GM21528 (cell line): ENCODE measurements around the gene IPMK.
"Not testable (repeated sequence)": the region's sequence is repeated elsewhere in the genome, so short reads cannot be mapped to it uniquely, and the experiment has no call there.

Source experiments
- ATAC-seq: cut with Tn5 transposase; IDR thresholded peaks from one replicate; pipeline ENCODE4 v1.9.1; 2021; ENCODE audit warnings: mild to moderate bottlenecking, moderate library complexity; ENCODE audit not compliant: unreplicated experiment, low FRiP score

IPMK gene

DNA sequence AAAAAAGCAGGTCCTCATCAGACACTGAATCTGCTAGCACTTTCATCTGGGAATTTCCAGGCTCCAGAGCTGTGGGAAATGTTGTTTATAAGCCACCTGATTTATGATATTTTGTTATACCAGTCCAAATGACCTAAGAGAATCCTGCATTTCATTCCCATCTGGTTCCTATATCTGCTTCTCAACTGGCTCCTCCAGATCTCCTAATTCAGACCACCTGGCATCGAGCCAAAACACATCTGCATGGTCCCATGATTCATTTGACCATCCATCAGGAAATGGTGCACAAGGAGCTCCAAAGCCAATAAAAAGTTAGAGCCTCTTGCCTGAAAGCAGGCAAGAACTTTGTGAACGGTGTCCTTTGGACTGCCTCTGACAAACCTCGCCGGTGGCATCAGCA, 108.9 kb downstream of the IPMK start:
- no peak for ATAC-seq

DNA sequence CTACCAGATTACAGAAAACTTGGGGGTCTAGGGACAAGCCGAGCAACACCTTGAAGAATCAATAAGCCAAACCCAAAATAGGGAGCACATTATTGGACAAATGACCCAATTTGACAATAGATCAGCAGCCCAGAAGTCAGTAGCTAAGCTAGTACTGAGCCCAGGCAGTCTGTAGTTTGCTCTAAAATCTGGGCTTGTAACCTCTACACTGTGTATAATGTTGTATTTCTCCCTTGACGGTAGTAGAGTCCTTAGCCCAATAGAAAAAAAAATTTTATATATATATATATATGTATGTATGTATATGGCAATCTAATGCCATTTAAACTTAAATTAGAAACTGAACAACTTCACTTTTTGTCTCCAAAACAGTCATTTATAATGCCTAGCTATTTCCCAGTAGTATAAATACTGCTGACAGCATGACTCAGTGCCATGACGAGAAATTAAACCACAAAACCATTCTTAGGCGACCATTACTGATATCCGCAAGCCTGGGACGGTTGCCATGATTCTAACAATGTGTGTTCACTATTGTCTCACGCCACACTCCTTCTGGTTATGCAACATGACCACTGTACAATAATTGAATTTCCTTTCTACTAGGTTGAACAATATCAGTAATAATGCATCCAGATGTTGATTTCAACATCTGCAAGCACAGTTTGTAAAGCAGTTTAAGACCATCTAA, 110.5 kb downstream of the IPMK start:
- no peak for ATAC-seq

DNA sequence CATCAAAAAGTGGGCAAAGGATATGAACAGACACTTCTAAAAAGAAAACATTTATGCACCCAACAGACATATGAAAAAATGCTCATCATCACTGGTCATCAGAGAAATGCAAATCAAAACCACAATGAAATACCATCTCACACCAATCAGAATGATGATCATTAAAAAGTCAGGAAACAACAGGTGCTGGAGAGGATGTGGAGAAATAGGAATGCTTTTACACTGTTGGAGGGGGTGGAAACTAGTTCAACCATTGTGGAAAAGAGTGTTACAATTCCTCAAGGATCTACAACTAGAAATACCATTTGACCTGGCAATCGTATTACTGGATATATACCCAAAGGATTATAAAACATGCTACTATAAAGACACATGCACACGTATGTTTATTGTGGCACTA, 111.8 kb downstream of the IPMK start:
- ATAC-seq, result not testable (repeated sequence)

DNA sequence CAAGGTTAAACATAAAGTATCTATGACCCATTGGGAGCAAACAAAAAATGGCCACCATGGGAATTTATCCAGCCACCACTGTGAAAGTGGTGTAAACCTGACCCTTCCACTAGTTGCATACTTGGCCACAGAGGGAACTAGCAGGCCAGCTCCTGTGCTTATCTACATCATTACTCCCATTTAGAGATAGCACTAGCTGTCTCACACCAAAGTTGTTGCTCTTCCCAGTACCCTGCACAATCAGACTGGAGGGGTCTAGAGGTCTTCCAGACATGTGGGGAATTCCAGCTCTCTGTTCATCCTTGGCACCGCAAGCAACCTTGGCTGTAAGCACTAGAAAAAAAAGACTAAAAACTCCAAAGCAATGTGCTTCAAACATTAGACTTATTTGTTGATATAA, 113.9 kb downstream of the IPMK start:
- no peak for ATAC-seq

DNA sequence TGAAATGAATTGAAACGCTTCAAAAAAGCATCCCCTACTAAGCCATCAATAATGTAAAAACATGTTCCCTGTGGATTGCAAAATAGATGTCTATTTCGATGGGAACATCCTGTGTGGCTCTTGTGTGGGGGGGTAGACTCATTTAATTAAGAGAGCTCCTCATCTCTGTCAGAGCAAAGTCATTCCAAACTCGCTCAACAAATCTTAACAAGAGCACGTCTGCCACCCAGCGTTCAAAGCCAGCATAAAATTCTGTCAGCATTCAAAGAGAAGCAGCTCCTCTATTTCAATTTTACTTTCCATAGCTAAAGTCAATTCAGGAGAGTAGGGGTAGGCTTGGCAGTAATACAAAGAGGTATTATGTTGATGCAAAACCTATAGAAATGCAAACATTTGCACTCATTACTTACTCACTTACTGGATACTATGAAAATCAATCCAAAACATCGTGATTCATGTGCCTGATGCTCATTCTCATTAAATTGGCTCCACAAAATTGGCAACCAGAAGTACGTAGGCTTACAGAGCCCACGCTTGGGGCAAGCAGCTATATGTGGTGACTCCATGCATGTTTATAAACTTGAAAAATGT, 114.9 kb downstream of the IPMK start:
- peak; percentile 72 for ATAC-seq

DNA sequence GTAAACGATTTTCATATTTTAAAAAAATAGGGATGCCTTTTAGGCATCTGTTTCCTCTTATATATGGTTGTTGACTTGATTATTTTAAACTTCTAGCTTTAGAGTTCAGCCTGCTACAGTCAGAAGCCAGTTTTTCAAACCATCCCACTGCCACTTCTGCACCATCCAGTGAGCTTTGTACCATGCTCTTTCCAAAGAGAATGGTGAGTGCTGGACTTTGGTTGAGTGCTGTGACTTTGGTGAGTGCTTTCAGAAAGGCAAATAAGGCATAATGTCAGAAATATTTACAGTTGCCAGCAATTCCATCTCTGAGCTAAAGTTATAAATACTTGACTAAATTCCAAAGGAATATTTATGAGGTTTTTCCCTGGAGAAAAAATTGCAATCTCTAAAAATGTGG, 117.4 kb downstream of the IPMK start:
- no peak for ATAC-seq

DNA sequence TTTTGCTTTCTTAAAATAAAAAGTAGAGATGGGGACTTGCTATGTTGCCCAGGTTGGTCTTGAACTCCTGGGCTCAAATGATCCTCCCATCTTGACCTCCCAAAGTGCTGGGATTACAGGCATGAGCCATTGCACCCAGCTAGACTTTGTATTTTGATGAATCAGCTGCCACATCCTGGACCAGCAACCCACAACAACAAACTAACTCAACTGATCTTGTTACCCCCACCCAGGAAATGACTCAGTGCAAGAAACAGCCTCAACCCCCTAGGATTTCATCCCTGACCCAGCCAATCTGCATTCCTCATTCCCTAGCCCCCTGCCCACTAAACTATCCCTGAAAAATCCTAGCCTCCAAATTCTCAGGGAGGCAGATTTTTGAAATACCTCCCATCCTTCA, 123.8 kb downstream of the IPMK start:
- no peak for ATAC-seq
